ENCODE data around the gene KCNJ2.

GRCh38 chr17:70204431-70204830 is 35.1 kb downstream of the KCNJ2 start:
- TF ChIP-seq GATA3 (IDR thresholded peaks at IDR 0.05; ENCODE audit: low read depth, low read length) = no peak
- TF ChIP-seq GATA2 (IDR thresholded peaks at IDR 0.05; ENCODE audit: low read depth, low read length) = no peak

Data from SH-SY5Y (cell line).